Astrocyte (in vitro differentiated cells and primary cell): ENCODE results near the gene YTHDF1.

Experiments
- CTCF ChIP-seq: IDR thresholded peaks from 2 replicates; pipeline ENCODE4 v1.5.1; 2011; ENCODE audit warnings: low read depth, mild to moderate bottlenecking, inconsistent platforms, low read length, moderate library complexity; ENCODE audit not compliant: insufficient read depth
- EZH2 ChIP-seq: IDR thresholded peaks from 2 replicates; pipeline ENCODE4 v1.6.1; 2012; ENCODE audit warnings: mild to moderate bottlenecking, low read length, inconsistent platforms; ENCODE audit not compliant: insufficient read depth

GRCh38 chr20:63216849-63217471 lies 1.0 kb upstream of the YTHDF1 start:
- TF ChIP-seq CTCF (no peak), EZH2 (no peak)
